ENCODE data around the gene SMAD3.

SMAD3 gene

DNA sequence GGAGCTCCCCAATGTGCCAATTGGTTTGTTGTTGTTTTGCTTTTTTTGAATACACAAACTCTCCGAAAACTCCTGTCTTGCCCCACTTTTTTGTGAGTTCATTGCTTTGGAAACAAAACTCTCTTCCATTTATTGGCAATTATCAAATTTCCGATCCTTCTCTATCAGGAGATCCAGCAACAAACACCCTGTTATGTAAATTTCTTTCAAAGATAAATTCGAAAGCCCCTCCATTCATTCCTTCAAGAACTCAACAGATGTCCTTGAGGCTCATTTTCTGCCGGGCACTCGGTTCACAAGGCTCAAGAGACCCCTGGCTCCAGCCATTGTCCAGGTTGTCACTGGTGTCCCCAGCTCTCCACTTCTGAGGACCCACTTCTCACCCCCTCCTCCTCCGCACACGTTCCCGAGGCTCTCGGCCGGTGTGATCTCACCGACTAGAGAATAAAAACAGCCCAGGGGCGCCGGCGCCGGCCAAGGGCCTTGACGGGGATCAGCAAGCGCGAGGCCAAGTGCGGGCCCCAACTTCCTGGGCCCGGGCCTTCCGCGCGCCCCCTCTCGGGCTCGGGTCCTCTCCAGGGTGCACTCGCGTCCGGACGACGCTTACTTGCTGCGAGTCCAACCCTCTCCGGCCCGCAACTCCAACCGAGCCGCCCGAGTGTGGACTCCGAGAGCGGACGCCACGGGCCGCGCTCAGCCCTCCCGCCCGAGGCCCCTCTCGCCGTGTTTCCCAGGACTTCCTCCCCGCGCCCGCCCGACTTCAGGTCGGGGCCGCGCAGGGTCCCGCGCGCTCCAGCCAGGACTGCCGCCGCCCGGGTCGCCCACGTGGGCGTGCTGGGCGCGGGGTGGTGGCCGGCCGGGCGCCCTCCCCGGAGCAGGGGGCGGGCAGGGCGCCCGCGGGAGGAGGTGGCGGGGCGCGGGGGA, 533 bp upstream of the SMAD3 start (continued):
- TF ChIP-seq ZNF549 (tag by site-specific recombination; IDR thresholded peaks at IDR 0.05) = no peak
- no peak for TF ChIP-seq ZNF670 (tag by site-specific recombination; IDR thresholded peaks at IDR 0.05; ENCODE audit: low read depth)
- peak; percentile 64 for TF ChIP-seq ZEB2 (tag by site-specific recombination; IDR thresholded peaks at IDR 0.05)
- TF ChIP-seq ZNF148 (tag by site-specific recombination; IDR thresholded peaks at IDR 0.05; ENCODE audit: borderline replicate concordance) = no peak
- TF ChIP-seq, protein P1, sequence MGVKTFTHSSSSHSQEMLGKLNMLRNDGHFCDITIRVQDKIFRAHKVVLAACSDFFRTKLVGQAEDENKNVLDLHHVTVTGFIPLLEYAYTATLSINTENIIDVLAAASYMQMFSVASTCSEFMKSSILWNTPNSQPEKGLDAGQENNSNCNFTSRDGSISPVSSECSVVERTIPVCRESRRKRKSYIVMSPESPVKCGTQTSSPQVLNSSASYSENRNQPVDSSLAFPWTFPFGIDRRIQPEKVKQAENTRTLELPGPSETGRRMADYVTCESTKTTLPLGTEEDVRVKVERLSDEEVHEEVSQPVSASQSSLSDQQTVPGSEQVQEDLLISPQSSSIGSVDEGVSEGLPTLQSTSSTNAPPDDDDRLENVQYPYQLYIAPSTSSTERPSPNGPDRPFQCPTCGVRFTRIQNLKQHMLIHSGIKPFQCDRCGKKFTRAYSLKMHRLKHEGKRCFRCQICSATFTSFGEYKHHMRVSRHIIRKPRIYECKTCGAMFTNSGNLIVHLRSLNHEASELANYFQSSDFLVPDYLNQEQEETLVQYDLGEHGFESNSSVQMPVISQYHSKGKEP (tag by site-specific recombination; IDR thresholded peaks at IDR 0.05) = no peak
- TF ChIP-seq ZNF548 (tag by site-specific recombination; IDR thresholded peaks at IDR 0.05) = no peak
- no peak for TF ChIP-seq ZNF701 (tag by site-specific recombination; IDR thresholded peaks at IDR 0.05)
- TF ChIP-seq, protein P2, sequence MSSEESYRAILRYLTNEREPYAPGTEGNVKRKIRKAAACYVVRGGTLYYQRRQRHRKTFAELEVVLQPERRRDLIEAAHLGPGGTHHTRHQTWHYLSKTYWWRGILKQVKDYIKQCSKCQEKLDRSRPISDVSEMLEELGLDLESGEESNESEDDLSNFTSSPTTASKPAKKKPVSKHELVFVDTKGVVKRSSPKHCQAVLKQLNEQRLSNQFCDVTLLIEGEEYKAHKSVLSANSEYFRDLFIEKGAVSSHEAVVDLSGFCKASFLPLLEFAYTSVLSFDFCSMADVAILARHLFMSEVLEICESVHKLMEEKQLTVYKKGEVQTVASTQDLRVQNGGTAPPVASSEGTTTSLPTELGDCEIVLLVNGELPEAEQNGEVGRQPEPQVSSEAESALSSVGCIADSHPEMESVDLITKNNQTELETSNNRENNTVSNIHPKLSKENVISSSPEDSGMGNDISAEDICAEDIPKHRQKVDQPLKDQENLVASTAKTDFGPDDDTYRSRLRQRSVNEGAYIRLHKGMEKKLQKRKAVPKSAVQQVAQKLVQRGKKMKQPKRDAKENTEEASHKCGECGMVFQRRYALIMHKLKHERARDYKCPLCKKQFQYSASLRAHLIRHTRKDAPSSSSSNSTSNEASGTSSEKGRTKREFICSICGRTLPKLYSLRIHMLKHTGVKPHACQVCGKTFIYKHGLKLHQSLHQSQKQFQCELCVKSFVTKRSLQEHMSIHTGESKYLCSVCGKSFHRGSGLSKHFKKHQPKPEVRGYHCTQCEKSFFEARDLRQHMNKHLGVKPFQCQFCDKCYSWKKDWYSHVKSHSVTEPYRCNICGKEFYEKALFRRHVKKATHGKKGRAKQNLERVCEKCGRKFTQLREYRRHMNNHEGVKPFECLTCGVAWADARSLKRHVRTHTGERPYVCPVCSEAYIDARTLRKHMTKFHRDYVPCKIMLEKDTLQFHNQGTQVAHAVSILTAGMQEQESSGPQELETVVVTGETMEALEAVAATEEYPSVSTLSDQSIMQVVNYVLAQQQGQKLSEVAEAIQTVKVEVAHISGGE (tag by site-specific recombination; conservative IDR thresholded peaks at IDR 0.05; ENCODE audit: low read depth) = peak; percentile 40; the same call in 1 of the 2 replicates
- TF ChIP-seq, protein P3, sequence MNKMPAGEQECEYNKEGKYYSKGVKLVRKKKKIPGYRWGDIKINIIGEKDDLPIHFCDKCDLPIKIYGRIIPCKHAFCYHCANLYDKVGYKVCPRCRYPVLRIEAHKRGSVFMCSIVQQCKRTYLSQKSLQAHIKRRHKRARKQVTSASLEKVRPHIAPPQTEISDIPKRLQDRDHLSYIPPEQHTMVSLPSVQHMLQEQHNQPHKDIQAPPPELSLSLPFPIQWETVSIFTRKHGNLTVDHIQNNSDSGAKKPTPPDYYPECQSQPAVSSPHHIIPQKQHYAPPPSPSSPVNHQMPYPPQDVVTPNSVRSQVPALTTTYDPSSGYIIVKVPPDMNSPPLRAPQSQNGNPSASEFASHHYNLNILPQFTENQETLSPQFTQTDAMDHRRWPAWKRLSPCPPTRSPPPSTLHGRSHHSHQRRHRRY (tag by site-specific recombination; IDR thresholded peaks at IDR 0.05) = no peak
- no peak for TF ChIP-seq ZNF791 (tag by site-specific recombination; IDR thresholded peaks at IDR 0.05)
- TF ChIP-seq, protein P4, sequence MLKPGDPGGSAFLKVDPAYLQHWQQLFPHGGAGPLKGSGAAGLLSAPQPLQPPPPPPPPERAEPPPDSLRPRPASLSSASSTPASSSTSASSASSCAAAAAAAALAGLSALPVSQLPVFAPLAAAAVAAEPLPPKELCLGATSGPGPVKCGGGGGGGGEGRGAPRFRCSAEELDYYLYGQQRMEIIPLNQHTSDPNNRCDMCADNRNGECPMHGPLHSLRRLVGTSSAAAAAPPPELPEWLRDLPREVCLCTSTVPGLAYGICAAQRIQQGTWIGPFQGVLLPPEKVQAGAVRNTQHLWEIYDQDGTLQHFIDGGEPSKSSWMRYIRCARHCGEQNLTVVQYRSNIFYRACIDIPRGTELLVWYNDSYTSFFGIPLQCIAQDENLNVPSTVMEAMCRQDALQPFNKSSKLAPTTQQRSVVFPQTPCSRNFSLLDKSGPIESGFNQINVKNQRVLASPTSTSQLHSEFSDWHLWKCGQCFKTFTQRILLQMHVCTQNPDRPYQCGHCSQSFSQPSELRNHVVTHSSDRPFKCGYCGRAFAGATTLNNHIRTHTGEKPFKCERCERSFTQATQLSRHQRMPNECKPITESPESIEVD (tag by site-specific recombination; IDR thresholded peaks at IDR 0.05) = no peak
- no peak for TF ChIP-seq ZNF416 (tag by site-specific recombination; IDR thresholded peaks at IDR 0.05)
- no peak for TF ChIP-seq ZNF174 (tag by site-specific recombination; IDR thresholded peaks at IDR 0.05)
- TF ChIP-seq EGR2 (tag by site-specific recombination; IDR thresholded peaks at IDR 0.05; ENCODE audit: low read depth) = peak; percentile 56
- TF ChIP-seq SP3 (tag by site-specific recombination; IDR thresholded peaks at IDR 0.05) = no peak
- TF ChIP-seq ZNF155 (tag by site-specific recombination; IDR thresholded peaks at IDR 0.05) = no peak
- no peak for TF ChIP-seq OVOL3 (tag by site-specific recombination; IDR thresholded peaks at IDR 0.05)
- TF ChIP-seq PRDM1 (tag by site-specific recombination; IDR thresholded peaks at IDR 0.05) = no peak
- TF ChIP-seq RBAK (tag by site-specific recombination; IDR thresholded peaks at IDR 0.05) = no peak
- TF ChIP-seq ZNF426 (tag by site-specific recombination; IDR thresholded peaks at IDR 0.05) = no peak
- peak; percentile 42; the same call in 1 of the 2 replicates for TF ChIP-seq MZF1 (tag by site-specific recombination; IDR thresholded peaks at IDR 0.05; ENCODE audit: borderline replicate concordance)
- TF ChIP-seq ZNF600 (tag by site-specific recombination; IDR thresholded peaks at IDR 0.05) = peak; percentile 54
- no peak; the same call in 1 of the 2 replicates for TF ChIP-seq SP2 (tag by site-specific recombination; IDR thresholded peaks at IDR 0.05)
- TF ChIP-seq ZNF292 (tag by site-specific recombination; IDR thresholded peaks at IDR 0.05; ENCODE audit: borderline replicate concordance, low read depth) = no peak
- no peak for TF ChIP-seq ZNF626 (tag by site-specific recombination; IDR thresholded peaks at IDR 0.05)
- peak; percentile 84 for TF ChIP-seq ZNF18 (tag by site-specific recombination; IDR thresholded peaks at IDR 0.05)
- no peak for TF ChIP-seq ZNF776 (tag by site-specific recombination; IDR thresholded peaks at IDR 0.05; ENCODE audit: borderline replicate concordance)
